ENCODE measurements around the gene TMEM117. TPM values are rescaled to one million over a fixed set of nuclear protein-coding genes. Genes with fewer than 3 reads are reported as not detected.

The TMEM117 gene
- total RNA-seq (2014; rRNA removed; shearing (Covaris generic)): 5.3 and 12.7 TPM in 2 replicates
- polyA plus RNA-seq (2015; cell fraction: cytosol; rRNA removed): 4.5 and 10.0 TPM in 2 replicates
- 2.5 and 3.0 TPM in 2 replicates for polyA plus RNA-seq (2015; cell fraction: nucleus; rRNA removed)

DNA sequence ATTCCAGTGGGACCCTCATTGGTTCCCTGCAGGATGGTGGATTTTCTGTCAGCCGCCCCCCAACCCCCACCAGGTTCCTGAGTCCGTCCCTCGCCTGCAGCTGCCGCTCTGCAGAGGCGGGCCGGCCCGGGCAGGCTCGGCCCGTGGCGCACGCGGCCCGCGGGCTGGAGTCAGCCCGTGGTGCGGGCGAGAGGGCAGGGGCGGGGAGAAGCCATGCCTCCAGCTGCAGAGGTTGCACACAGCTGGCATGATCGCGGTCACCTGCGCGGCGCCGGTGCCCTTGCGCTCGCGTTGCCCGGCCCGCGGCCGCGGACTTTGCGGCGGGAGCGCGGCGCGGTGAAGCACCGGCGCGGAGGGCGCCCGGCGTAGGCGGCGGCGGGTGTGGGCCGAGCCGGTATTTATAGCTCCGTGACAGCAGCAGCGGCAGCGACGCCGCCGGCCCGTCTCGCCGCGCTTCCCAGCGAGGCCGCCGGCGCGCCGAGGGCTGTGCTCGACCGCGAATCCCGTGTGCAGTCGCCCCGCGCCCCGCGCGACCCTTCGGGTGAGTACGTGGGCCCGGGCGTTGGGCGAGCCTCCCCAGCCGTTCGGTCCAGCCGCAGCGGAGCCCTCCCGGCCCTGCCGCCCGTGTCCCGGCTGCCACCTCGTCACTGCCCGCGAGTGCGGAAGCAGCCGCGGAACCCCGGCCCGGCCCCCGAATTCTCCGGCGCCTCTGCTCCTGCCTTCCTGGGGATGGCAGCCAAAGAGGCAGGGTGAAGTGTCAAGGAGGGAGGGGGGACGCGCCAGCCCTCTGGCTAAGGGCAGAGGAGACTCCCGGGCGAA is at the start of gene TMEM117:
Gene TMEM117 (plus strand): TSS at position 426 of the 819 bp plus-strand sequence.
- DNase-seq (ENCODE audit: low read depth): peak; percentile 55

DNA sequence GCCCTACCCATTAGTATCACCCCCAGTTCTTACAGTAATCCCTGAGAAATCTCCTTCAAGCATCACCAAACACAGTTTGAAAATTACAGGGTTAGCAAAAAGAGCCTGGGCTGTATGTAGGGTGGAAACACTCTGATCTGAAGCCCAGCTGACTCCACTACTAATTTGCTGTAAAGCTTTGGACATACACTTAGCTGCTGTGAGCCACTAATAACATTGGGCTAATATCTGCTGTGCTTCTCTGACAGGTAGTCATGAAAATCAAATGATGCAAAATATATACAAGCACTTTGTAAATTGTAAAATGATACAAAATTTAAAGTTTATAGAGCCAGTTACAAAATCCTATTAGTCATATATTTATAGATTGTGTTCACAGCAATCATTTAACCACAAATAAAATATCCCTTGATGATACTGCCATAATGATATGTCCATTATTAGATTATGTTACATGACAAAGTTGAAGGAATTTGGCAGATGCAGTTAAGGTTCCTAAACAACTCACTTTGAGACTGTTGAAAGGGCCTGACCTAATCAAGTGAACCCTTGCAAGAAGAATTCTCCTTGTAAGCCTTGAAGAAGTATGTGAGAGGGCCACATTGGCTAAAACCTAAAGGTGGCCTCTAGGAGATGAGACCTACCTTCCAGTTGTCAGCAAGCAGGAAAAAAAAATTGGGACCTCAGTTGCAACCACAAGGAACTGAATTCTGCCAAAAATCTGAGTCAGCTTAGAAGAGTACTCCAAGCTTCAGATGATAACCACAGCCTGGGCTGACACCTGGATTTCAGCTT is 48.8 kb upstream of the TMEM117 start:
- no peak for DNase-seq (ENCODE audit: low read depth)

DNA sequence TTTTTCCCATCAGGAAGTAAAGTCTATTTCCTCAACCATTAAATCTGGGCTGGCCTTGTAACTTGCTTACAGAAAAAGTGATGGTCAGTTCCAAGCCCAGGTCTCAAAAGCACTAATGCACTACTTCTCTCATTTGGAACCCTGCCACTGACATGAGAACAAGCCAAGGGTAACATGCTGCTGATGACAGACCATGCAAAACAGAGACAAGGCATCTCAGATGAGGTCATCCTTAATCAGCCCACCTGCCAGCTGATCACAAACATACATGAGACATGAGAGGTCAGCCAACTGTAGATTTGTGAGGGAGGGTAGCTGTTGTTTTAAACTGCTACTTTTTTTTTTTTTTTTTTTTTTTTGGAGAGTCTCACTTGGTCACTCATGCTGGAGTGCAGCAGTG is 45.9 kb upstream of the TMEM117 start:
- peak; percentile 23 for DNase-seq (ENCODE audit: low read depth)

DNA sequence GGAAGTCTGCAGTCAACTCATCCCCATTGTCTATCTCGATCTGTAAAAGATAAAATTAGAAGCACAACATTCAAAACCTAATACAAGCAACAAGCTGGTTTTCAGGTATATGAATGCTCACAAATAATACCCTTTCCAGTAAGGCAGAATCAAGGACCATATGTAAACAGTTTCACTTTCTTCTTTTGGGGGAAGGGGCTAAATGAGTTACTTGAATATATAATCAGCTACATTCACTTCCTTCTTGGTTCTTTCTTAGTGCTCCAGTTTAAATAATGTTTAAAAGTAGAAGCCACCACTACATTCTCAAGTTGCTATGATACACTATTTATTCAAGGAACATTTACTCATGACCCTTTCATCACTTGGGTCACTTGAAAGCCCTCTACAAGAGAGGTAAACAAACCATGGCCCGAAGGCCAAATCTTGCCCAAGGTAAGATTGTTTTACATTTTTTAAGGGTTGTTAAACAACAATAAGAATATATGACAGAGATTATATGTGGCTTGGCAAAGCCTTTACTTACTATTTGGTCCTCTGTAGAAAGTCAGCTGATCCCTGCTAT is 40.1 kb upstream of the TMEM117 start:
- DNase-seq (ENCODE audit: low read depth): no peak

DNA sequence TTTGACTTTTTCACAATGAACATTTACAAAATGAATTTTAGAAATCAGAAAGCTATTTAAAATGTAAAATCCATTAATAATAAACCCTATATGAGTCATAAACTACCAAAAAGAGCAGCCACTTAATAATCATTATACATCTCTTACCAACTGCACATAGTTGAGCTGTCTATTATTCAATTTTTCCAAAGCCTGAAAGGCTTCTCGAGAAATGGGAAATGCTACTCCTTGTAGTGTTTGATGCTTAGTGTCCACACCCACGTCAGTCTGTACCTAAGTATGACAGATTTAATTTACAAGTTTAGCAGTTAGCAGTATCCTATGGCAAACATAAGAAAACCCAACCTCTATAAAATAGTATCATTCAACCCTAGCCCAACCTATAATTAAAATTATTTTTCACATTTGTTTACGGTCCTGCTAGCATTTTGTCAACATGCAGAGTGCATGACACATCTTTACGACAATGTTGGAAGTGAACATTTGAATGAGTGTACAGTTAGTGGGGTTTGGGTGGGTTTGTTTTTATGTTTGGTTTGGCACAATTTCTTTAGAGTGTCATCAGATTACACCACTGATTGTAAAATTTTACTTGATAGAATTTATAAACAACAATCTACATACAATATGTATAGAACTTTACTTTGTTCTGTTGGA is 38.2 kb upstream of the TMEM117 start:
- DNase-seq (ENCODE audit: low read depth): no peak

DNA sequence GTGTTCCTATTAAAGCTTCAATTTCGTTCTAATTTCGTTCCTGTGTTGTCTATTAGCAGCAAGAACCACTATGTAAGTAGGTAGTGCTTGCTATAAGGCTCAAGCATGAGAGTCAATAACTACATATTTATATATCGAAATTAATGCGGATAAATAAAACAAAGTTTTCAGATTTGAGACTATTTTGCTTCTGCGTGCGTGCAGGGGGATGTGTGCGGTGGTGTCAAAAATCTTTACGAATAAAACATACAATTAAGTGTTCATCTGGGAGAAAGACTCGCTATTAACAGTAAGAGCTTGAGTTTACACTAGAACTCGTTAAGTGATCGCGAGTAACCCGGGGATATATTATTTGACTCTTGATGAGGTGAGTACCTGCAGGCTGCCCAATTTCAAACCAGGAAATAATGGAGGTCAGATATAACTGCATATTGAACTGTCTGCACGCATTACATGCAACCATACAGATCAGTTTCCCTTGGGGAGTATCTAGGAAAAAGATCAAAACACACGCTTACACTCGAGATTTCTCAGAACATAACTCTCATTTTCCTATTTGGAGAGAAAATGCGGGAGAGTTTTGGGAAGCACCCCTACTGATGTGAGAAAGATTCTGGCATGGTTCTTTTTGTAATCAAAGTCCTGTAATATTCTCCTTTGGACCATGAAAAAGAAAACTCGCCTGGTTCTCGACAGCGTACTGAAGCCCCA is 30.6 kb upstream of the TMEM117 start:
- DNase-seq (ENCODE audit: low read depth): no peak

DNA sequence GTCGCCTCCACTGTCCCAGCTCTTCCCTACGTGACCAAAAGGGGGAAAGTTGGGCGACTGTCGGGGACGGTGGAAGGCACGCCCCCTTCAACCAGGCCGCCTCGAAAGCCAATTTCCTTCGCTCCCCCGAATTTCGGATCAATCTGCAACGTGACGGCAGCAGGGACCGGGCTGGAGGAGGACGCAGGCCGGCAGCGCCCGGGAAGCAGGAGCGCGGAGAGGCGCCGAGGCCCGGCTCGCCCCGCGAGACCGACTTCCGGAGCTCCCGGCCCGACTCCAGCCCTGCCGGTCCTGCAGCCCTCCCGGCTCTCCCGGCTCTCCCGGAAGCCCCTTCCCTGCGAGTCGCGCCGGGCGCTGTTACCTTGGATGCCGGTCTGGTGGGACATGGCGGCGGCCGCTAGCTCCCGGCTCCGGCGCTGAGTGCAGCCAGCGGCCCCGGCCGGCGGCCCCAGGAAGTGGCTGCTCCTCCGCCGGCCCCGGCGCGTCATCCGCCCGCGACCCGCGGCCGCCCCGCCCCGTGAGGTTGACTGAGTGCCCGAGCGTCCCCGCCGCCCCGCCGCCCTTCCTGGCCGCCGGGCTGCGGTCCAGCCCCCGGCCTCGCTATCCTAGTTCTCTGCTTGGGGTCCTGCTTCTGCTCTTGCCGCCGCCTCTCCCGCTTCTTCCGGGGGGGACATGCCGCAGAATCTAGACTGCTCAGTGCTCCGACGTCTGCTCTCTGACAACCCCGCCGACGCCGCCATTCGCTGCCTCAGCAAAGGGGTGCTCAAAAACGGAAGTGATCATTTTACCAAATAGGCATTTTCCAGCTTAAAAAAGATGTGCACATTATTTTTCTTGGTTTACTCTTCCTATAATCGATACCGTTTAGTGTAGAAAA is 29.8 kb upstream of the TMEM117 start, which contains the start of gene TWF1:
Gene TWF1 (minus strand): TSS at position 458 of the 877 bp plus-strand sequence. CDS start 72 bp downstream, at position 386.
- DNase-seq (ENCODE audit: low read depth): peak; percentile 79

DNA sequence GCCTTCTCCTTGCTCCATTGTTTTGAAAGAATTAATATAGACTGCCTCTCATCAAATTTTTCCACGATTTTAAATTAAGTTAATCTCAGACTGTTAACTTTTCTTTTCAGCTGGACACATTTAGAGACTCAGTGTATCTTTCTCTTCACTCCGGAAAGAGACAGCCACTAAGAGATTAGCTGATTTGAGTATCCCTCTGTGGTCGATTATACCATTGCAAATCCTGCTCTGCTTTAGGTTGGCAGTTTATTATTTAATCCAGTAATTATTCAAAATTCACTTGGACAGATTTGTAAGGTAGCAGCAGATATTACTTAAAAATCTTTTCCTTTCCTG is 29.2 kb upstream of the TMEM117 start:
- no peak for DNase-seq (ENCODE audit: low read depth)

DNA sequence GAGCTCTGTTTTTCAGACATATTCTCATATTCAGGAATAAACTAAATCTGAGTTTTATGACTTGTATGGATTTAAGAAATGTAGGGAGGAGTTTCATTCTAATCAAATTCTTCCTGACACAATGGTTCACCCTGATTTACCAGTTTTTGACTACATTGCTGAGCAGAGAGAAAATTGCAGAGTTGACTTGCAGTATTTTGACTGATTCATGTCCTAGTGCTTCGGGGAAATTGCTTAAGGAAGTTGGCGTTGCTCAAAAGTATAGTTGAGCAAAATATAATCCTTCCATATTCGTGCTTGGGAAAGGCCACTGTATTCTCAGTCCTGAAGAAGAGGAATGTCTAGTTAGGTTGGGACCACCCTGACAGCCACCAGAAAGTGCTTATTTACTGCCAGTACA is 28.5 kb upstream of the TMEM117 start:
- DNase-seq (ENCODE audit: low read depth): no peak

DNA sequence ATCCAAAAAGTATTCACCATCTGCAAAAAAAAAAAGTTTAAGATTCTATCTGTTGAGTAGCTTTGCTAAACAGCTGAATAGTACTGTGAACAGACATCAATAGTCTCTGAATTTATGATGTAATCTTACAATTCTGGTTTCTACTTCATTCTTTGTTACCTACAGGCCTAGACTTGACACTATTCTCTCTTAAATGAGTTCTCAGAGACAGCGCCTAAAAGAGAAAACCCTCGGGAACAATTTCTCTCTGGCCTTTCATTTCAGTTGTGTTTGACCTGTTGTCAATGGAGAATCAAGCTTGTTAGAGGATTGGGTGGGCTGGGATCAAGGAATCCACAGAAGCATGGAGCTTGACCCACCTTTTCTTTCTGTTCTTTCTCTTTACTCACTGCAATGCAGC is 23.8 kb upstream of the TMEM117 start:
- DNase-seq (ENCODE audit: low read depth): no peak

DNA sequence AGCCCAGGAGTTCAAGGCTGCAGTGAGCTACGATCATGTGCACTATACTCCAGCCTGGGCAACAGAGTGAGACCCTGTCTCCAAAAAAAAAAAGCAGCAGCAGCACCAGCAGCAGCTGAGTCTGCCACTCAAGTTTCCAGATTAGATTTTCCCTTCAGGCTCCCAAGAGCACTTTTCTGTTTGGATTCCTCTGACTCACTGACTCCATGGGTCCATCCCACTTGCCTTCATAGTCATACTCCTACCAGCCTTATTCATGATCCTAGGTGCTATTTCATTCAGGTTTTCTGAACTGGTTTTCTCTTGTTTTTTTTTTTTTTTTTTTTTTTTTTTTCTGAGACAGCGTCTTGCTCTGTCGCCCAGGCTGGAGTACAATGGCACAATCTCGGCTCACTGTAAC is 23.0 kb upstream of the TMEM117 start:
- peak; percentile 24 for DNase-seq (ENCODE audit: low read depth)

DNA sequence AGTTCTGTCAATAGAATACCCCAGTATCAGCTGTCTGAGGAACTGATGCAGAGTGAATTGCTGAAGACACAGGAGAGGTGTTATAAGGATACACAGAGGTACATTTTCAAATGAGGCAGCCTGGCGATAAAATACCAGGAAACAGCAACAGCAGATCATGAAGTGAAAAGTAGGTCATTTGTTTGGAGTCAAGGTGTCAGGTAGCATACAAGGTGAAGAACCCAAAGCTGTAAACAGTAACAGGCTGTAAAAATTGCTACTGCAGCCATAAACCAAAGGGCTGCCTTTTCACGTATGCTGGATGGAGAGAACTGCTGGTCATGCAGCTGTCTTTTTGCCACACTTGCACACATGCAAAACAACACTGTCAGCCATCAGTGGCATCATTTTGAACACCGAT is 20.5 kb upstream of the TMEM117 start:
- no peak for DNase-seq (ENCODE audit: low read depth)

DNA sequence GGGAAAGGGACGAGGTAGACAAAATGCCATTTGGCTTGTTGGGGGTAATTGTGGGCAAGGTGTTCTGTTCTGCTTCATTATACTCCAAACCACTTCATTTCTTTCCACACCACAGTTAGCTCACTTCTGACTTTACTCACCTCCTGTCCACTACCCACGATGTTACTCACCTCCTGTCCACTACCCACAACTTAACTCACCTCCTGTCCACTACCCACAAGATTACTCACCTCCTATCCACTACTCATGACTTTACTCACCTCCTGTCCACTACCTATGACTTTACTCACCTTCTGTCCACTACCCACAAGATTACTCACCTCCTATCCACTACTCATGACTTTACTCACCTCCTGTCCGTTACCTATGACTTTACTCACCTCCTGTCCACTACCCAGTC is 19.7 kb upstream of the TMEM117 start:
- peak; percentile 69 for DNase-seq (ENCODE audit: low read depth)

DNA sequence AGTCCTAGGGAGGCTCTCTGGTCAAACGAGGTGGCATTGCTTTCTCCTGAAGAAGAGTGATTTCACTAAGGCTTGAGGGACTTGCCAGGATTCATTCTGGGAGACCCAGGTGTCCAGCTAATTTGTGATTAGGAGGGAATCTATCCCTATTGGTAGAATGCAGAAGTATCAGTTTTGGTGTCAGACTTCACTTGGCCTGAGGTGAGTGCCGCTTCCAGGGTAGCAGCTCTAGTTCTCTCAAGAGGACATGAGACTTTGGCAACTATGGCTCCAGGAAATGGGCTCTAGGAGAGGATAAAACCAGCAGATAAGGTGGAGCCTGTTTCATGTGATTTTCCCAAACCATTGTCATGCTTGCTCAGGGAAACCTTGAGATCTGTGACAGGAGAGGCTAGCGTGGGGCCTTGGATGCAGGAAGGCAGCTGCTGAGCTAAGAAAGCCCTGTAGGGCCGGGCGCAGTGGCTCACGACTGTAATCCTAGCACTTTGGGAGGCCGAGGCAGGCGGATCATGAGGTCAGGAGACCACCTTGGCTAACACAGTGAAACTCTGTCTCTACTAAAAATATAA is 11.6 kb upstream of the TMEM117 start:
- no peak for DNase-seq (ENCODE audit: low read depth)

DNA sequence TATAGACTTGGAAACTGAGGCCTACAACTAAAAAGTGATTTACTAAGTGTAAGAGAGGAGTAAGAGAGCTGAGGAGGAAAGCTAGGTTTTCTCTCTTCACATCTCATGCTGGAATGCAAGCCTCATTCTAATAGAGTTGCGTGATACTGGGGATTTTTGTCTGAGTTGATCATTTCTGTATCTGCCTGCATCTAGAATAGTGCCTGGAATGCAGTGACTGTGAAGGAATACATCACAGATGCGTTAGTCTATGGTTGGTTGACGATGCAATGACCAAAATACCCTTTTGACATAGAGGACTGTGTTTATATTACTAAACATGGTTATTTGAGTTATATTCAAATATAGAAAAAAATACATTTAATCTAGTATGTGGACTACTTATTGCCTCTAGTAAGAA is 9.2 kb upstream of the TMEM117 start:
- DNase-seq (ENCODE audit: low read depth): no peak

DNA sequence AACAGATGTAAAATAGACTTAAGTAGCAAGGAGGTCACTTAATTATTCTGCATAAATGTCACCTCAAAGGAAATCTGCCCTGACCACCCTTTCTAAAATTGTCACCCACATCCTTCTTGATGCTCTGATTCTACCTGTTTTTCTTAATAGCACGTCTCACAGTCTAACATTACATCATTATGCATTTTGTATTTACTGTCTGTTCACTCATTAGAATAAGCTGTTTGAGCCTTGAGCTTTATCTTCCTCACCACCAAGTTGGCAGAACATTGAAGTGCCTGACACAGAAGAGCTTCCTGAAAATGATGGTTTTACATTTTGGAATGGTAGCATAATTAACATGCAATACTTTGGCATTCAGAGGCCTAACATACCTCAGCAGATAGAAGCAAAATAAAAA is 8.8 kb upstream of the TMEM117 start:
- DNase-seq (ENCODE audit: low read depth): no peak

DNA sequence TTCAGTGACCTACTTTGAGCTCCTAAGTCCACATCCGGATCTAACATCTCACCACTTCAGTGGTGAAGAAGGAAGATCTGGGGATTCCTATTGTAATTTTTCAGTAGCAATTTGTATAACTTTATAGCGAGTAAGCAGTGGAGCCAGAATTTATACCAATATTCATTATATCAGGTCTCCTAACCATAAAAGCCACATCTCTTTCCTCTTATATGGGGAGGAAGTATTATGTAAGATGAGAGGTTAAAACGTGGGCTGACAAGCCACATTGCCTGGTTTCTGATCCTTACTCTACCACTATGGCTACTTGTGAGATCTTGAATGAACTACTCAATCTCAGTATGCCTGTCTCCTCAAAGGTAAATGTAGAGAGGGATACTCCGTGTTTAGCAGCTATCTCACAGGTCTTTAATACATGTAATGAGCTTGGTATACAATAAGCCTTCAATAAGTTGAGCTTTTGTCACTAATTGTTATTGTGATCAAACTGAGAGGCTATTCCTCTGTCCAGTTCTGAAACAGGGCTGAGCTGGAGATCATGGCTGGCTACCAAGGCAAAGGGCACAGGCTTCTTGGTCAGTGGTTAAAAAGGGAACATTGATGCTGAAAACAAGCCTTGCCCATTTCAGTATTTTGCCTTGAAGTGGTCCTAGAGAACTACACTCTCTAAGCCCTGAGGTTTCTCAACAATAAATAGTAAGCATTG is 3.3 kb upstream of the TMEM117 start:
- no peak for DNase-seq (ENCODE audit: low read depth)

DNA sequence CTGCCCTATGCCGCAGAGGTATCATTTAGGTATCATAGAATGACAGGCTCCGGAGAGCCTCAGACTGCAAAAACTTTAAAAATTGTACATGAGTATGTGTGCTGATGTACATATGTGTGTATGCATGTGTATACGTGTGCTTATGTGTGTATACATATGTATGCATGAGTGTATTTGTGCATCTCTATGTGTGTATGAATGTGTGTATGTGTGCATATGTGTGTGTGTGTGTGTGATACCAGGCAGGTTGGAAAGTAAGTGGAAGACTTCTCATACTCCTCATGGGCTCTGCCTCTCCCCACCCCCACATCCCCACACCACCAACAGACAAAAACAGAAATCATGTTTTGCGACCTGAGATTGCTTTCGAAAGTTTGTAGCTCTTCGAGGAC is 621 bp upstream of the TMEM117 start:
- DNase-seq (ENCODE audit: low read depth): no peak

DNA sequence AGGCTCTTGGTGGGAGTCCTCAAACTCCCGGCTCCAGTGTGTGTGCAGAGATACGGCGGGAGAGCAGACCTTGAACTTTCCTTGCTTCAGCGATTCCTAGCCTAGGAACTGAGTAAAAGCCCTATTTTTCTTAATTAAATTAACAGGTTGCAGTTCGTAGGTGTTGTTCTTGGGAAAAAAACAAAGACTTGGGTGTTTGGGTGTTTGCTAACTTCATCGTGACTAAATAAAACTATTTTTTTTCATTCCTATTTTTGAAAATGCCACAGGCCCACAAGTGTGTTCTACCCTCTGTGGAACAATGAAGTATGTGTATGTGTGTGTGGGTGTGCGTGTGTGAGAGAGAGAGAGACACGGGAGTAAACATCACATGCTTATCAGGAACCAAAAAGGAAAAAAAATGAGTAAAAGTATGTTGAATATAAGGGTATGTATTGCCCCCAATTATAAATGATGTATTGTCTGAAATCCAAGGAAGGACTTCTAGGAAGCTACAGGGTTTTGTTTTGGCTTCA is 651 bp downstream of the TMEM117 start:
- DNase-seq (ENCODE audit: low read depth): peak; percentile 10
